GM13977 (cell line): ENCODE measurements around the gene ZNF765.
A peak's percentile ranks its signal among the peaks of the same experiment; 100 is the strongest.
"Not testable (repeated sequence)": the region's sequence is repeated elsewhere in the genome, so short reads cannot be mapped to it uniquely, and the experiment has no call there.

Experiments
- DNase-seq: peaks from one replicate; pipeline ENCODE4 v3.0.0; 2012; ENCODE audit warnings: low spot score
- in situ Hi-C: fragments of 300-500 bp; cut with MboI; formaldehyde crosslinking; loops from one replicate; pipeline ENCODE4 v1.12.0; 2022; ENCODE audit warnings: low sequenced_read_pairs, low pct_unique_long_range_greater_than_20kb, mixed read lengths, inconsistent platforms; ENCODE audit not compliant: unreplicated experiment
- TF ChIP-seq, protein P1 (sequence below): IDR thresholded peaks from 2 replicates; pipeline ENCODE4 v1.5.1; 2012; ENCODE audit warnings: mild to moderate bottlenecking, control low read depth; ENCODE audit not compliant: insufficient read depth; ENCODE audit errors: extremely low read depth, missing control alignments

The ZNF765 gene

DNA sequence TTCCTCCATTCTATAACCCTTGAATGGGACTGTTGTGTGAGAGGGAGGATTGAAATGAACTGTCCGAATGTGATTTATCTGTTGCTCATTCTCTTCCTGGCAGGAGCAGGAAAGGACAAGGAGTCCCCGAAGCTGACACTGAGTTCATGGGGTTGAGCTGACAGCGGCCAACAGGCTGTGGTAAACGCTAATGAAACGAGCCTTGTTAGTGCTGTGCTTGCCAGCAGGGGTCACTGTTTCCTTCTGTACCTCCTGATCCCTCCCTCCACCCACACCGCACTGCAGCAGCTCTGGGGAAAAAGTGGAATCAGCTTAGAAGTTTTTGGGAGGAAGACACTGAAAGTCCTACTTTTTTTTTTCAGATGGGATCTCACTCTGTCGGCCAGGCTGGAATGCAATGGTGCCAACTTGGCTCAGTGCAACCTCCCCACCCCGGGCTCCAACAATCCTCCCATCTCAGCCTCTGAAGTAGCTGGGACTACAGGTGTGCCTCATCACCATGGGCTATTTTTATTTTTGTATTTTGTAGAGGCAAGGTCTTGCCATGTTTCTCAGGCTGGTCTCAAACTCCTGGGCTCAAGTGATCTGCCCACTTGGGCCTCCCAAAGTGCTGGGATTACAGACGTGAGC is 30.1 kb downstream of the ZNF765 start:
- TF ChIP-seq, protein P1, sequence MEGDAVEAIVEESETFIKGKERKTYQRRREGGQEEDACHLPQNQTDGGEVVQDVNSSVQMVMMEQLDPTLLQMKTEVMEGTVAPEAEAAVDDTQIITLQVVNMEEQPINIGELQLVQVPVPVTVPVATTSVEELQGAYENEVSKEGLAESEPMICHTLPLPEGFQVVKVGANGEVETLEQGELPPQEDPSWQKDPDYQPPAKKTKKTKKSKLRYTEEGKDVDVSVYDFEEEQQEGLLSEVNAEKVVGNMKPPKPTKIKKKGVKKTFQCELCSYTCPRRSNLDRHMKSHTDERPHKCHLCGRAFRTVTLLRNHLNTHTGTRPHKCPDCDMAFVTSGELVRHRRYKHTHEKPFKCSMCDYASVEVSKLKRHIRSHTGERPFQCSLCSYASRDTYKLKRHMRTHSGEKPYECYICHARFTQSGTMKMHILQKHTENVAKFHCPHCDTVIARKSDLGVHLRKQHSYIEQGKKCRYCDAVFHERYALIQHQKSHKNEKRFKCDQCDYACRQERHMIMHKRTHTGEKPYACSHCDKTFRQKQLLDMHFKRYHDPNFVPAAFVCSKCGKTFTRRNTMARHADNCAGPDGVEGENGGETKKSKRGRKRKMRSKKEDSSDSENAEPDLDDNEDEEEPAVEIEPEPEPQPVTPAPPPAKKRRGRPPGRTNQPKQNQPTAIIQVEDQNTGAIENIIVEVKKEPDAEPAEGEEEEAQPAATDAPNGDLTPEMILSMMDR = peak; percentile 73
- DNase-seq = peak; percentile 33
- in situ Hi-C loops = no loop called here

DNA sequence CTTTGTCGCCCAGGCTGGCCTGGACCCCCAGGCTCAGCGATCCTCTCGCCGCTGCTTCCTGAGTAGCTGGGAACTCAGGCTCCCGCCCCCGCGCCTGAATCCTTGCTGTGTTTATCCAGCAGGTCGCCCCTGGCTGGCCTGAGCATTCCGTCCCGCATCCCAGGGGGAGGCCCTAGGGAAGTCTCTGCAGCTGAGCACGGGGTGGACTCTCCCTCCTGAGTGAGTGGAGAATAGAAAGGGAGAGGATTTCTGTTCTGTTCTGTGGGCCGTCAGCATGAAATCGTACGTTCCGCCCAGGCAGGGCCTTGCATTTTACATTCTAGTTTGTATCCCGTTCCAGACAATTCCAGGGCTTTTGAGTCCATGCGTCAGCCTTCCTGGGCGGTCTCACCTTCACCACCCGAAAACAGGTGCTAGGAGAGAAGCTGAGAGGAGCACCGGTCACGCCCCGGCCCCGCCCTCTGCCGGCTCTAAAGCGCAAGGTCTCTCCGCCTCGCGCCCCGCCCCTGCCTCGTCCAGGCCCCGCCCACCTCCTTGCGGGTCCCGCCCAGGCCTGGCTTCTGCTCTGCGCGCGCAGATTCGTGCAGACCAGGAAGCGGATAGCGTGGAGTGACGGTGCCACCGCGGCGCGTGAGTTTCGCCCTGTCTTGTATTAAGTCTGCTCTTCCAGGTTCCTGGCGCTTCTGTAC is 36.6 kb downstream of the ZNF765 start, which contains the start of gene ZNF761:
Gene ZNF761 (plus strand): TSS at position 586 of the 689 bp plus-strand sequence. CDS start 15,285 bp downstream, outside the sequence.
- in situ Hi-C loops = no loop called here
- TF ChIP-seq, protein P1 = peak; percentile 22
- peak; percentile 92 for DNase-seq

DNA sequence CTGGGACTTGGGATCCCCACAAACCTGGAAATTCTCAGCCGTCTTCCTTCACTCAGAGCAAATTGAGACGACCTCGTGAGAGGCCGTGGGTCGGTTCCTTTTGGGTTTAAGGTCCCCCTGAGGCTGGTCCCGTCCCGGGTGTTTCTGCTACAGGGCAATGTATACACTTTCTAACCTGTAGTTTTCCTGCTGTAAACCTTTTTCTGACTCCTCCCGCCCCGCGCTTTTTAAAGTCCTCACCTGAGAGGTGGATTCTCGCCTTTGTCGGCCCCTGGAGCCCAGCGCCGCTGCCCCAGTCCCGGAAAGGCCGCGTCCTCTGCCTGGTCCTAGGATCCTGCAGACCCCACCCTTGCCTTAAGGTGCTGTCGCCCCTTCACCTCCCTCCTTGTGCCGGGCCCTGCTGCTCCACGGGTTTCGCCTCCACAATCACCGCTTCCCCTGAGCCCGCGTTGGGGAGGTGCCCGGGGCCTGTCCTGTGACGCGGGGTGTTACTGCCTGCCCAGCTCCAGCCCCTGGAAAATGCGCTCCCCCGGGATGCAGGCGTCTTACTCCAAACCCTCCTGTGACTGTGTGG is 37.2 kb downstream of the ZNF765 start:
- TF ChIP-seq, protein P1 = no peak
- in situ Hi-C loops = no loop called here

DNA sequence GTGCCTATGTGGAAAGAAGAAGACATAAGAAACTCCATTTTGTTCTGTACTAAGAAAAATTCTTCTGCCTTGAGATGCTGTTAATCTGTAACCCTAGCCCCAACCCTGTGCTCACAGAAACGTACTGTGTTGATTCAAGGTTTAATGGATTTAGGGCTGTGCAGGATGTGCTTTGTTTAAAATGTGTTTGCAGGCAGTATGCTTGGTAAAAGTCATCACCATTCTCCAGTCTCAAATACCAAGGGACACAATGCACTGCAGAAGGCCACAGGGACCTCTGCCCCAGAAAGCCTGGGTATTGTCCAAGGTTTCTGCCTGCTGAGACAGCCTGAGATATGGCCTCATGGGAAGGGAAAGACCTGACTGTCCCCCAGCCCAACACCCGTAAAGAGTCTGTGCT is 48.9 kb downstream of the ZNF765 start:
- DNase-seq, in situ Hi-C loops: not testable (repeated sequence)

More for the DNA sequence above, 37.2 kb downstream of the ZNF765 start:
- peak; percentile 10 for DNase-seq

DNA sequence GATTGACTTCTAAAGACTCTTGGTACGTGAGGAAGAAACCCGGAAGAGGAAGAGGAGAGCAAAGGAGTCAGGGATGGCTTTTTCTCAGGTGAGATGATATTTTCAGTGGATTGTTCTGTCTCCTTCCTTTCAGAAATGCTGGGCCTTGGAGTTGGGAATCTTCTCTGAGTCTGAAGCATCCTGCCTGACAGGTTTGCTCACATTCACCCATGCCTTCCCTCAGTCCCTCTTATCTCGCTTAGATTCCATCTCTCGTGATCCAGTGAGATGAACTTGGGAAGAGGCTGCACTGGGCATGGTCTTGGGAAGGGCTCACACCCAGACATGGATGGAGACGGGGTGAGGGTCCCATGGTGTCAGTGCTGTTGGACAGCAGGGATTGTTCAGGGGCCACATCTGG is 52.2 kb downstream of the ZNF765 start:
- in situ Hi-C loops, DNase-seq: not testable (repeated sequence)

DNA sequence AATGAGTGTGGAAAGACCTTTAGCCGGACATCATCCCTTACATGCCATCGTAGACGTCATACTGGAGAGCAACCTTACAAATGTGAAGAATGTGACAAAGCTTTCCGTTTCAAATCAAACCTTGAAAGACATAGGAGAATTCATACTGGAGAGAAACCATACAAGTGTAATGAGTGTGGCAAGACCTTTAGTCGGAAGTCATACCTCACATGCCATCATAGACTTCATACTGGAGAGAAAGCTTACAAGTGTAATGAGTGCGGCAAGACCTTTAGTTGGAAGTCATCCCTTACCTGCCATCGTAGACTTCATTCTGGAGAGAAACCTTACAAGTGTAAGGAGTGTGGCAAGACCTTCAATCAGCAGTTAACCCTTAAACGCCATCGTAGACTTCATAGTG is 60.9 kb downstream of the ZNF765 start:
- in situ Hi-C loops = no loop called here
- DNase-seq = no peak
- TF ChIP-seq, protein P1 = no peak

DNA sequence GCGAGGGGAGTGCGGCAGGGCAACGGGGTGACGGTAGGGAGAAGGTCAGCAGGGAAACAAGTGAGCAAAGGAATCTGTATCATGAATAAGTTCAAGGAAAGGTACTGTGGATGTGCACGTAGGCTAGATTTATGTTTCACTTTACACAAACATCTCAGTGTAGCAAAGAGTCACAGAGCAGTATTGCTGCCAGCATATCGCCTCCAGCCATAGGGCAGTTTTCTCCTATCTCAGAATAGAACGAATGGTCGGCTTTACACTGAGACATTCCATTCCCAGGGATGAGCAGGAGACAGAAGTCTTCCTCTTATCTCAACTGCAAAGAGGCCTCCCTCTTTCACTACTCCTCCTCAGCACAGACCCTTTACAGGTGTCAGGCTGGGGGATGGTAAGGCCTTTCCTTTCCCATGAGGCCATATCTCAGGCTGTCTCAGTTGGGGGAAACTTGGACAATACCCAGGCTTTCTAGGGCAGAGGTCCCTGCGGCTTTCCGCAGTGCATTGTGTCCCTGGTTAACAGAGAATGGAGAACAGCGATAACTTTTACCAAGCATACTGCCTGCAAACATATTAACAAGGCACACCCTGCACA is 65.3 kb downstream of the ZNF765 start:
- in situ Hi-C loops, DNase-seq: not testable (repeated sequence)

DNA sequence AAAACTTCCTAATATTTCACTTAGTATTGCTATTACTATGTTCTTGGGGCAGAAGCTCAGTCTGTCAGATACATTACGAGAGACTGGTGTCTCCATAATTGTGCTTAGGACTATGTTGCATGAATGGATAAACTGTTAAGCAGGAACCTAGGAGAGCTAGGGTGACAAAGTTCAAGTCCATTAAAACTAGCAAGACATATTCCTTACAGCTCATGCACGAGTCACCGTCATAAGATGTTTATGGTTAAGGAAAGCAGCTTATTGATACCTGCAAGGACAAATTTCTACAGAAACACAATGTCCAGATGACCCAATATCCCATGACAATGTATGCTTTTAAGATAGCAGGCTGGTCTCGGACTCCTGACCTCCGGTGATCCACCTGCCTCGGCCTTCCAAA is 66.9 kb downstream of the ZNF765 start:
- TF ChIP-seq, protein P1 = no peak
- DNase-seq = no peak
- in situ Hi-C loops = no loop called here
